GM12878 (cell line): Measurements from ENCODE around the gene ZNF79. TPM values are rescaled to one million over a fixed set of nuclear protein-coding genes. Genes with fewer than 3 reads are reported as not detected.

Source experiments
- BACH1 ChIP-seq: fragments of 450-650 bp; IDR thresholded peaks from 2 replicates; pipeline ENCODE4 v1.6.1; 2017; ENCODE audit warnings: mild to moderate bottlenecking, borderline replicate concordance
- BCL11A ChIP-seq: IDR thresholded peaks from 2 replicates; pipeline ENCODE4 v1.6.1; 2011; ENCODE audit warnings: low read depth, low read length
- CUX1 ChIP-seq: IDR thresholded peaks from 2 replicates; pipeline ENCODE4 v1.6.1; 2012; ENCODE audit warnings: improper control_type of control experiment, low read depth, low read length; ENCODE audit not compliant: insufficient replicate concordance
- GABPA ChIP-seq: IDR thresholded peaks from 2 replicates; pipeline ENCODE4 v1.6.1; 2014; ENCODE audit warnings: antibody characterized with exemption, low read depth, mild to moderate bottlenecking, inconsistent platforms
- GATAD2B ChIP-seq: fragments of 450-650 bp; conservative IDR thresholded peaks from 2 replicates; pipeline ENCODE4 v1.6.1; 2017; ENCODE audit warnings: low read depth, mild to moderate bottlenecking, moderate library complexity
- HCFC1 ChIP-seq: fragments of 150-350 bp; IDR thresholded peaks from 2 replicates; pipeline ENCODE4 v1.6.1; 2014; ENCODE audit warnings: low read length
- HDAC6 ChIP-seq: fragments of 200-600 bp; sonication (generic); IDR thresholded peaks from one replicate; pipeline ENCODE4 v1.8.0; 2017; ENCODE audit warnings: antibody characterized with exemption; ENCODE audit not compliant: unreplicated experiment
- KDM1A ChIP-seq: fragments of 200-600 bp; sonication (generic); IDR thresholded peaks from 2 replicates; pipeline ENCODE4 v1.6.1; 2016; ENCODE audit warnings: borderline replicate concordance
- MLLT1 ChIP-seq: fragments of 450-650 bp; IDR thresholded peaks from 2 replicates; pipeline ENCODE4 v1.6.1; 2016; ENCODE audit warnings: mild to moderate bottlenecking
- NR2C2 ChIP-seq: IDR thresholded peaks from 2 replicates; pipeline ENCODE4 v1.6.1; 2011; ENCODE audit warnings: borderline replicate concordance, low read depth; ENCODE audit not compliant: control insufficient read depth, insufficient read length
- SKIL ChIP-seq: fragments of 450-650 bp; IDR thresholded peaks from 2 replicates; pipeline ENCODE4 v1.6.1; 2017; ENCODE audit warnings: mild to moderate bottlenecking, low read depth, inconsistent platforms; ENCODE audit not compliant: poor library complexity, severe bottlenecking
- SRF ChIP-seq, 2 experiments: IDR thresholded peaks; 2 replicates each; pipeline ENCODE4 v1.6.1; 2011; ENCODE audit warnings: low read depth in 2 of 2, low read length in 2 of 2, mild to moderate bottlenecking in 1 of 2, moderate library complexity in 1 of 2
- TCF3 ChIP-seq: IDR thresholded peaks from 2 replicates; pipeline ENCODE4 v1.6.1; 2012; ENCODE audit warnings: low read depth, mild to moderate bottlenecking, low read length, borderline replicate concordance; ENCODE audit not compliant: insufficient read depth
- ZBTB33 ChIP-seq: fragments of 450-650 bp; IDR thresholded peaks from 2 replicates; pipeline ENCODE4 v1.6.1; 2017; ENCODE audit warnings: mild to moderate bottlenecking
- polyA plus RNA-seq, 11 experiments: library from polyadenylated mRNA; depleted of rRNA in 4 of 11; unstranded in 6 of 11; stranded (reverse) in 5 of 11; fragments of >200 nt; fragmentation: Nextera tagmentation in 4 of 11; fragmentation: Illumina TruSeq in 1 of 11; extraction: Ambion mirVana in 4 of 11; extraction: Trizol in 1 of 11; gene quantifications; 1 replicate in 1 of 11; 2 replicates in 10 of 11; pipeline versions ENCODE4 v1.2.1 to v1.2.3, GENCODE V29; 2011 to 2016; ENCODE audit warnings: inconsistent platforms in 2 of 11, missing spikeins in 2 of 11, low read depth in 1 of 11
- total RNA-seq, 4 experiments: library from RNA; depleted of rRNA in 3 of 4; stranded (reverse); fragments of >200 nt in 3 of 4; fragmentation: Illumina TruSeq in 1 of 4; extraction: Trizol in 1 of 4; gene quantifications; 2 replicates each; pipeline versions ENCODE4 v1.2.1 to v1.2.3, GENCODE V29; 2013 to 2021

ZNF79 gene
- total and polyA plus RNA-seq, 10 of the 15 experiments (the other 5 are each of a cell fraction or from before 2014, with no cell fraction given): 1.8 to 14.1 (median 11.7) TPM

- TF ChIP-seq CUX1: no peak
- TF ChIP-seq GABPA: peak; percentile 40
- TF ChIP-seq TCF3: no peak
- TF ChIP-seq ZBTB33: no peak
- TF ChIP-seq HDAC6: no peak
- TF ChIP-seq BCL11A: peak; percentile 92
- TF ChIP-seq SKIL: peak; percentile 98
- 0 out of 4 replicates have a peak, but pooled peaks of 1 of the 2 experiments have one; percentile 39 for TF ChIP-seq SRF (IDR thresholded peaks at IDR 0.05; ENCODE audit: low read depth in 2 of 2, low read length in 2 of 2)
- TF ChIP-seq NR2C2: no peak
- TF ChIP-seq MLLT1: peak; percentile 97
- no peak for TF ChIP-seq KDM1A
- TF ChIP-seq HCFC1: no peak
- 0 out of 2 replicates have a peak, but pooled peaks have one; percentile 37 for TF ChIP-seq BACH1
- no peak for TF ChIP-seq GATAD2B
Observed at GRCh38 chr9:127388037-127388855, 35.9 kb upstream of the ZNF79 start (continued).
